H1 (cell line): ENCODE results near the gene ADD2. TPM values are rescaled to one million over a fixed set of nuclear protein-coding genes. Genes with fewer than 3 reads are reported as not detected.

Source experiments
- CTCF ChIA-PET: fragments of 300-600 bp; sonication (Branson Sonifier 250); formaldehyde crosslinking; loops from one replicate; lab custom pipeline; 2021; ENCODE audit not compliant: partially characterized antibody; lab: Charles Lee
- POLR2A ChIA-PET: fragments of 300-600 bp; sonication (Branson Sonifier 250); formaldehyde crosslinking; loops from one replicate; lab custom pipeline; 2021; ENCODE audit warnings: inconsistent platforms; ENCODE audit not compliant: partially characterized antibody; lab: Charles Lee
- DNase-seq, 2 experiments: peaks; one replicate each; pipeline versions ENCODE4 v3.0.0 to v3.0.0-alpha.2; 2010 to 2022; ENCODE audit warnings: low spot score in 2 of 2, low read depth in 1 of 2, mixed read lengths in 1 of 2
- FAIRE-seq: peaks from 2 replicates; lab custom pipeline; 2011; peaks lifted over from hg19 to GRCh38; lab: Jason Lieb, UNC
- H2AFZ ChIP-seq: 2 replicates; pipeline ENCODE4 v1.8.1; 2012; ENCODE audit warnings: low read length, inconsistent platforms
- H2AK5ac ChIP-seq: 2 replicates; pipeline ENCODE4 v1.6.1; 2013; ENCODE audit warnings: low read depth, low read length
- H2BK120ac ChIP-seq: replicated peaks from 2 replicates; pipeline ENCODE3; 2013; ENCODE audit warnings: low read depth, low read length, inconsistent platforms
- H2BK12ac ChIP-seq: 2 replicates; pipeline ENCODE4 v1.6.1; 2013; ENCODE audit warnings: low read depth, low read length
- H2BK15ac ChIP-seq: 2 replicates; pipeline ENCODE4 v1.6.1; 2013; ENCODE audit warnings: low read length
- H2BK20ac ChIP-seq: 2 replicates; pipeline ENCODE4 v1.6.1; 2013; ENCODE audit warnings: low read length
- H2BK5ac ChIP-seq: 2 replicates; pipeline ENCODE4 v1.6.1; 2013; ENCODE audit warnings: low read depth, low read length
- H3K14ac ChIP-seq: 2 replicates; pipeline ENCODE4 v1.6.1; 2013; ENCODE audit warnings: inconsistent platforms; ENCODE audit not compliant: insufficient read length
- H3K18ac ChIP-seq: 2 replicates; pipeline ENCODE4 v1.6.1; 2013; ENCODE audit warnings: low read length; ENCODE audit errors: extremely low read depth
- H3K23ac ChIP-seq: 2 replicates; pipeline ENCODE4 v1.6.1; 2013; ENCODE audit warnings: inconsistent platforms; ENCODE audit not compliant: insufficient read length
- H3K23me2 ChIP-seq: 2 replicates; pipeline ENCODE4 v1.6.1; 2013; ENCODE audit warnings: low read depth, low read length
- H3K27ac ChIP-seq: 2 replicates; pipeline ENCODE4 v1.6.1; 2011; ENCODE audit warnings: low read depth, low read length, inconsistent platforms
- H3K27me3 ChIP-seq, 4 experiments: replicated peaks in 1 of 4; 1 replicate in 1 of 4; 2 replicates in 3 of 4; pipeline versions ENCODE4 v1.6.1 to v1.8.1; 2011 to 2013; ENCODE audit warnings: low read length in 3 of 4, mild to moderate bottlenecking in 3 of 4, inconsistent platforms in 2 of 4, mixed read lengths in 2 of 4, moderate library complexity in 1 of 4; ENCODE audit not compliant: control insufficient read depth in 3 of 4, insufficient read depth in 3 of 4; ENCODE audit errors: extremely low read depth in 1 of 4
- H3K36me3 ChIP-seq, 4 experiments: 2 replicates each; pipeline versions ENCODE4 v1.6.1 to v1.8.1; 2011 to 2013; ENCODE audit warnings: mild to moderate bottlenecking in 4 of 4, low read length in 3 of 4, moderate library complexity in 2 of 4, control low read depth in 1 of 4, inconsistent platforms in 1 of 4; ENCODE audit not compliant: insufficient read depth in 4 of 4, control insufficient read depth in 2 of 4
- H3K4ac ChIP-seq: replicated peaks from 2 replicates; pipeline ENCODE3; 2013; ENCODE audit warnings: low read length, low read depth, mixed read lengths, inconsistent platforms; ENCODE audit not compliant: insufficient read length
- H3K4me1 ChIP-seq, 4 experiments: replicated peaks in 1 of 4; 1 replicate in 1 of 4; 2 replicates in 3 of 4; pipeline versions ENCODE4 v1.6.1 to v1.8.1; 2011 to 2013; ENCODE audit warnings: low read length in 3 of 4, inconsistent platforms in 2 of 4, mixed read lengths in 1 of 4; ENCODE audit not compliant: insufficient read depth in 4 of 4, control insufficient read depth in 3 of 4
- H3K4me2 ChIP-seq, 2 experiments: 2 replicates each; pipeline versions ENCODE4 v1.6.1 to v1.8.1; 2011 to 2013; ENCODE audit warnings: low read depth in 2 of 2, low read length in 2 of 2, control low read depth in 1 of 2, inconsistent platforms in 1 of 2, mild to moderate bottlenecking in 1 of 2; ENCODE audit not compliant: insufficient read depth in 1 of 2
- H3K4me3 ChIP-seq, 4 experiments: fragments of 200-600, 300-600 bp in 1 of 4; sonication (generic), shearing (Covaris generic), sonication (Bioruptor Twin) in 1 of 4; 2 replicates each; pipeline versions ENCODE4 v1.5.1 to v1.8.1; 2011 to 2016; ENCODE audit warnings: low read length in 4 of 4, low read depth in 3 of 4, control low read depth in 2 of 4, inconsistent platforms in 2 of 4, mild to moderate bottlenecking in 2 of 4, mixed read lengths in 1 of 4, moderate library complexity in 1 of 4; ENCODE audit not compliant: insufficient read depth in 2 of 4; ENCODE audit errors: extremely low read depth in 1 of 4
- H3K56ac ChIP-seq: replicated peaks from 2 replicates; pipeline ENCODE3; 2013; ENCODE audit warnings: low read depth, mild to moderate bottlenecking, mixed read lengths, low read length, inconsistent platforms; ENCODE audit not compliant: insufficient read length
- H3K79me1 ChIP-seq: 2 replicates; pipeline ENCODE4 v1.6.1; 2013; ENCODE audit warnings: low read depth, low read length, control low read depth
- H3K79me2 ChIP-seq, 2 experiments: 2 replicates each; pipeline versions ENCODE4 v1.6.1 to v1.8.1; 2012 to 2013; ENCODE audit warnings: low read length in 2 of 2, mild to moderate bottlenecking in 2 of 2, inconsistent platforms in 1 of 2; ENCODE audit not compliant: insufficient read depth in 2 of 2, control insufficient read depth in 1 of 2
- H3K9ac ChIP-seq, 4 experiments: replicated peaks in 1 of 4; 1 replicate in 1 of 4; 2 replicates in 3 of 4; pipeline versions ENCODE4 v1.6.1 to v1.8.1; 2011 to 2013; ENCODE audit warnings: low read depth in 3 of 4, low read length in 3 of 4, control low read depth in 2 of 4, mild to moderate bottlenecking in 2 of 4, moderate library complexity in 2 of 4, inconsistent platforms in 1 of 4; ENCODE audit errors: extremely low read depth in 1 of 4
- H3K9me3 ChIP-seq, 2 experiments: 2 replicates each; pipeline versions ENCODE4 v1.6.1 to v1.8.1; 2012 to 2013; ENCODE audit warnings: mild to moderate bottlenecking in 2 of 2, moderate library complexity in 2 of 2, control low read depth in 1 of 2, inconsistent platforms in 1 of 2, low read depth in 1 of 2, low read length in 1 of 2, mixed read lengths in 1 of 2; ENCODE audit not compliant: insufficient read depth in 2 of 2
- H4K20me1 ChIP-seq, 2 experiments: replicated peaks in 1 of 2; 2 replicates each; pipeline versions ENCODE3 to v1.8.1; 2011 to 2013; ENCODE audit warnings: inconsistent platforms in 2 of 2, low read length in 2 of 2, mild to moderate bottlenecking in 1 of 2; ENCODE audit not compliant: insufficient read depth in 2 of 2, control insufficient read depth in 1 of 2
- H4K5ac ChIP-seq: 2 replicates; pipeline ENCODE4 v1.6.1; 2013; ENCODE audit warnings: low read length, low read depth, mixed read lengths, inconsistent platforms; ENCODE audit not compliant: insufficient read length
- H4K8ac ChIP-seq: 2 replicates; pipeline ENCODE4 v1.8.0; 2013; ENCODE audit warnings: mild to moderate bottlenecking, moderate library complexity, low read length, inconsistent platforms; ENCODE audit not compliant: insufficient read depth; ENCODE audit errors: extremely low read depth
- H4K91ac ChIP-seq: replicated peaks from 2 replicates; pipeline ENCODE3; 2013; ENCODE audit warnings: low read length, mixed read lengths, inconsistent platforms; ENCODE audit not compliant: insufficient read length
- BRCA1 ChIP-seq: IDR thresholded peaks from 2 replicates; pipeline ENCODE4 v1.6.1; 2012; ENCODE audit warnings: low read depth, low read length, improper control_type of control experiment
- EZH2 ChIP-seq: fragments of 200-600 bp; sonication (generic); IDR thresholded peaks from 2 replicates; pipeline ENCODE4 v1.7.1; 2012; ENCODE audit warnings: low read depth, mild to moderate bottlenecking, moderate library complexity, low read length, inconsistent platforms; ENCODE audit not compliant: severe bottlenecking
- FOSL1 ChIP-seq: IDR thresholded peaks from 2 replicates; pipeline ENCODE4 v1.6.1; 2011; ENCODE audit warnings: mild to moderate bottlenecking, low read depth, low read length, moderate library complexity; ENCODE audit not compliant: insufficient read depth
- MAX ChIP-seq: IDR thresholded peaks from 2 replicates; pipeline ENCODE4 v1.6.1; 2012; ENCODE audit warnings: inconsistent platforms
- POLR2A ChIP-seq, 2 experiments: IDR thresholded peaks; 1 replicate in 1 of 2; 2 replicates in 1 of 2; pipeline ENCODE4 v1.6.1; 2011; ENCODE audit warnings: low read depth in 2 of 2, low read length in 2 of 2, mild to moderate bottlenecking in 2 of 2; ENCODE audit errors: control extremely low read depth in 1 of 2
- SIN3A ChIP-seq, 2 experiments: IDR thresholded peaks in 1 of 2; conservative IDR thresholded peaks in 1 of 2; 2 replicates each; pipeline ENCODE4 v1.6.1; 2011 to 2012; ENCODE audit warnings: low read length in 2 of 2, improper control_type of control experiment in 1 of 2, low read depth in 1 of 2, mild to moderate bottlenecking in 1 of 2
- SIX5 ChIP-seq: IDR thresholded peaks from 2 replicates; pipeline ENCODE4 v1.6.1; 2011; ENCODE audit warnings: mild to moderate bottlenecking, low read depth, low read length
- TAF1 ChIP-seq: IDR thresholded peaks from 2 replicates; pipeline ENCODE4 v1.6.1; 2011; ENCODE audit warnings: mild to moderate bottlenecking, low read depth, low read length
- ZNF274 ChIP-seq: IDR thresholded peaks from 2 replicates; pipeline ENCODE4 v1.7.0; 2012; ENCODE audit warnings: low read length, borderline replicate concordance; ENCODE audit errors: extremely low read depth
- WGBS, 2 experiments: shearing (Covaris generic) in 1 of 2; methylation state at CpG; one replicate each; pipeline versions ENCODE4 v1.1.6 to v1.1.7; 2013 to 2015; ENCODE audit warnings: low lambda C conversion rate in 2 of 2, mixed read lengths in 2 of 2, inconsistent platforms in 1 of 2, low coverage in 1 of 2, missing lambda C conversion rate in 1 of 2; ENCODE audit not compliant: insufficient replicate concordance in 2 of 2, insufficient coverage in 1 of 2, insufficient read length in 1 of 2; ENCODE audit errors: extremely low coverage in 1 of 2, missing lambda C conversion rate in 1 of 2; 5-methylcytosine and 5-hydroxymethylcytosine counted together
- polyA plus RNA-seq, 7 experiments: library from polyadenylated mRNA; depleted of rRNA in 3 of 7; stranded (reverse) in 5 of 7; unstranded in 2 of 7; fragments of >200 nt in 5 of 7; fragments of 200-250 nt in 2 of 7; gene quantifications; 1 replicate in 5 of 7; 2 replicates in 1 of 7; 4 replicates in 1 of 7; pipeline versions ENCODE4 v1.2.1 to v1.2.3, GENCODE V29; 2011 to 2013; ENCODE audit warnings: missing spikeins in 2 of 7, mixed read lengths in 2 of 7
- total RNA-seq: library from RNA; stranded (reverse); fragmentation: NEBNext Ultra II Directional; extraction: Animal tissue kit (Norgen Biotek cat#: 25700); gene quantifications from 2 replicates; pipeline ENCODE4 v1.2.1, GENCODE V29; 2021

The ADD2 gene
- total and polyA plus RNA-seq, 2 of the 8 experiments (the other 6 are each of a cell fraction or from before 2014, with no cell fraction given): 58.5 to 170 TPM

- POLR2A ChIA-PET: no interaction called here
- no peaks in the 10 kb centered on the region for H3K9me3 ChIP-seq
- H3K4me2 ChIP-seq: no peak overlapping the region
- no peaks in the 10 kb centered on the region; the same call in 1 of the 2 replicates for H3K23me2 ChIP-seq
- DNase-seq (no peak), FAIRE-seq (no peak)
- TF ChIP-seq TAF1 (no peak), SIN3A (conservative IDR thresholded peaks at IDR 0.05 in 1 of 2, IDR thresholded peaks at IDR 0.05 in 1 of 2; ENCODE audit: low read depth in 1 of 2, low read length in 2 of 2) (no peak), SIX5 (no peak), ZNF274 (no peak), BRCA1 (no peak), POLR2A (IDR thresholded peaks at IDR 0.05; ENCODE audit: control extremely low read depth in 1 of 2, low read depth in 2 of 2, low read length in 2 of 2) (no peak), MAX (no peak), EZH2 (no peak), FOSL1 (no peak)
- no peak overlapping the region for H3K18ac ChIP-seq
- no peak overlapping the region for H2AK5ac ChIP-seq
- H3K27me3 ChIP-seq: no peaks in the 10 kb centered on the region
- no peak overlapping the region for H2BK120ac ChIP-seq
- H2BK15ac ChIP-seq: no peak overlapping the region
- peaks cover 5 to 19% of the 10 kb centered on the region in 2 experiments for H4K20me1 ChIP-seq
- no peak overlapping the region for H4K5ac ChIP-seq
- H4K8ac ChIP-seq: no peak overlapping the region
- H3K79me1 ChIP-seq: peaks cover 33% of the 10 kb centered on the region
- 74% methylated on average over 2 of the region's 2 CpGs; no CpG with 5 or more reads in 1 of the 2 experiments for WGBS, 2 experiments
- no peak overlapping the region for H3K4ac ChIP-seq
- no peak overlapping the region for H2BK20ac ChIP-seq
- H3K56ac ChIP-seq: no peak overlapping the region
- H2AFZ ChIP-seq: no peak overlapping the region
- H4K91ac ChIP-seq: no peak overlapping the region
- H2BK12ac ChIP-seq: no peak overlapping the region
- H3K9ac ChIP-seq: no peak overlapping the region
- no peak overlapping the region for H3K14ac ChIP-seq
- H2BK5ac ChIP-seq: no peak overlapping the region
- H3K79me2 ChIP-seq: peaks cover 23 to 82% of the 10 kb centered on the region in 2 experiments
- no peaks in the 10 kb centered on the region for H3K36me3 ChIP-seq
- no peak overlapping the region for H3K4me3 ChIP-seq
- CTCF ChIA-PET: interaction anchor here (1.0 kb wide), 1 partner anchor 8 kb away, joined by 4 read pairs; no protein-coding TSS in a partner anchor
- H3K27ac ChIP-seq: no peak overlapping the region
- peaks cover 39 to 65% (median 51%) of the 10 kb centered on the region in 4 experiments for H3K4me1 ChIP-seq
- no peak overlapping the region for H3K23ac ChIP-seq
These were observed 37.3 kb downstream of the ADD2 start for GRCh38 chr2:70730730-70731129.
